Epithelial cell of proximal tubule (primary cell): ENCODE data around the gene NISCH. TPM values are rescaled to one million over a fixed set of nuclear protein-coding genes. Genes with fewer than 3 reads are reported as not detected.

Source experiments
- DNase-seq: peaks from one replicate; pipeline ENCODE4 v3.0.0-alpha.2; 2011; ENCODE audit warnings: low read depth
- H3K4me3 ChIP-seq: 2 replicates; pipeline ENCODE4 v1.5.1; 2011; ENCODE audit warnings: low read depth, mild to moderate bottlenecking, low read length
- CTCF ChIP-seq: conservative IDR thresholded peaks from 2 replicates; pipeline ENCODE4 v1.5.1; 2012; ENCODE audit warnings: low read depth, mild to moderate bottlenecking, low read length
- total RNA-seq: library from RNA; depleted of rRNA; stranded (reverse); fragments of >200 nt; gene quantifications from 2 replicates; pipeline ENCODE4 v1.2.3, GENCODE V29; 2015

NISCH gene
- total RNA-seq, 1 donor from 2014 or later, result 40.8 TPM

- TF ChIP-seq CTCF, result no peak
- H3K4me3 ChIP-seq, result no peak overlapping the region
- DNase-seq, result no peak
Measured at GRCh38 chr3:52529376-52530333, 74.3 kb downstream of the NISCH start.

DNA sequence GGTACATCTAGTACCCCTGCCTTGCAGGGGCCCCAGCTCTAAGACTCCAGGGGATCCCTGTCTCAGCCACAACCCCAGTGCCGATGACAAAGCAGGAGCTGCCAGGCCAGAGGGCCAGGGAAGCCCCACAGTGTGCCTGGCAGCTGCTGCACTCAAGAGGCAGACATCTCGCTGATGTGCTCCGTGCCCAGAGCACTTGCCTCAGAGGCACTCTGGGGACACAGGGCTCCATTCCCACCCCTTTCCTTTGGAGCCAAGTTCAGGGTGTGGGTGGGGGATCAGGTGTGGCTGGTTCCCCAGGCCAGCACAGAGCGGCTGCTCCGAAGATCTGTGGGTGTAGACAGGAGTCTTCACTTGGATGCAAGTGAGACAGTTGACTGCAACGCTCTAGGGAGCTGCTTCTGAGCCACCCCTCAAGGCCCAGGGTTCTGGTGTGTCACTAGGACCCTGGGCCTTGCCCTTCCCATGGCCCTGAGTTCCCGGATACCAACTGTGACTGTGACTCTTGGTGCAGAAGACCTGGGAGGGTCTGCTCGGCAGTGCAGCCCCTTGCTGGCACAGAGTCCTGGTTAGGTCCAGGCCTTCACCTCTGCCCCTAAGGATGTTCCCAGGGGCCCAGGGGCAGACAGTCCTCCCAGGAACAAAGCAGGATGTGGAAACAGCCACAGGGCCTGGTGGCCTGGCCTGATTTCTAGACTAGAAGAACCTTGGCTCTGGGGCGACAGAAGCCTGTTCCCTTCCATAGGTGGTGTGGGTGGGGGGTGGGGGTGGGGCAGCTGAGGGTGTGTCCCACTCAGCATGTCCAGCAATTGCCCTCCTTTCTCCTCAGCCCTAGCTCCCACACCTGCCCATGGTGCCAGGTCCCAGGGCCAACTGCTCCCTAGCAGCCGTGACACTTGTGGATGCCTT is 75.8 kb downstream of the NISCH start:
- no peak for DNase-seq
- H3K4me3 ChIP-seq, result no peak overlapping the region
- no peak for TF ChIP-seq CTCF

GRCh38 chr3:52531860-52532516 is 76.6 kb downstream of the NISCH start:
- no peak for DNase-seq
- TF ChIP-seq CTCF, result no peak
- peak overlapping the region; percentile 77 for H3K4me3 ChIP-seq

GRCh38 chr3:52532517-52532837 is 77.1 kb downstream of the NISCH start:
- no peak for TF ChIP-seq CTCF
- peak overlapping the region; percentile 77 for H3K4me3 ChIP-seq
- DNase-seq, result no peak

- H3K4me3 ChIP-seq, result peak overlapping the region; percentile 77
- no peak for DNase-seq
- no peak for TF ChIP-seq CTCF
Measured at GRCh38 chr3:52532838-52533622, 77.6 kb downstream of the NISCH start.
